ENCODE data around the gene LTC4S.

LTC4S gene

DNA sequence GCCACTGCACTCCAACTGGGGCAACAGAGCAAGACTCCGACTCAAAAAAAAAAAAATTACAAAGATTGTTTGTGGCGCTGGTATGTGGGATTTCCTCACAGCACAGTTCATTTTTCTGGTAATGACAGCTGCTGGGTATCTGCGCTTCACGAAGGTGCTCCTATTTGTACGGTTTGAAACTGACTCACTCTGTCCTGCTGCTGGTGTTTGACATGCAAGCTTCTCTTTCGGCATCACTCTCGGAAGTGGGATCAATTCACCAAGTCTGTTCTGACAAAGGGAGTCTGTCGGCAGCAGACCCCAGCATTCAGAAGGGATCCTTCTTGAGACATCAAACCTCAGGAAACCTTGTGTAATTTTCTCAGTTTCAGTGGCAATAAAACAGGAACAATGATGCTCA, 34.8 kb upstream of the LTC4S start:
- H3K4me3 ChIP-seq (ENCODE audit: low read depth, low read length), result no peak overlapping the region
- TF ChIP-seq, protein P1, sequence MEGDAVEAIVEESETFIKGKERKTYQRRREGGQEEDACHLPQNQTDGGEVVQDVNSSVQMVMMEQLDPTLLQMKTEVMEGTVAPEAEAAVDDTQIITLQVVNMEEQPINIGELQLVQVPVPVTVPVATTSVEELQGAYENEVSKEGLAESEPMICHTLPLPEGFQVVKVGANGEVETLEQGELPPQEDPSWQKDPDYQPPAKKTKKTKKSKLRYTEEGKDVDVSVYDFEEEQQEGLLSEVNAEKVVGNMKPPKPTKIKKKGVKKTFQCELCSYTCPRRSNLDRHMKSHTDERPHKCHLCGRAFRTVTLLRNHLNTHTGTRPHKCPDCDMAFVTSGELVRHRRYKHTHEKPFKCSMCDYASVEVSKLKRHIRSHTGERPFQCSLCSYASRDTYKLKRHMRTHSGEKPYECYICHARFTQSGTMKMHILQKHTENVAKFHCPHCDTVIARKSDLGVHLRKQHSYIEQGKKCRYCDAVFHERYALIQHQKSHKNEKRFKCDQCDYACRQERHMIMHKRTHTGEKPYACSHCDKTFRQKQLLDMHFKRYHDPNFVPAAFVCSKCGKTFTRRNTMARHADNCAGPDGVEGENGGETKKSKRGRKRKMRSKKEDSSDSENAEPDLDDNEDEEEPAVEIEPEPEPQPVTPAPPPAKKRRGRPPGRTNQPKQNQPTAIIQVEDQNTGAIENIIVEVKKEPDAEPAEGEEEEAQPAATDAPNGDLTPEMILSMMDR (conservative IDR thresholded peaks at IDR 0.05; ENCODE audit: low read depth, low read length), result no peak
- no peak for DNase-seq (ENCODE audit: low read depth)

DNA sequence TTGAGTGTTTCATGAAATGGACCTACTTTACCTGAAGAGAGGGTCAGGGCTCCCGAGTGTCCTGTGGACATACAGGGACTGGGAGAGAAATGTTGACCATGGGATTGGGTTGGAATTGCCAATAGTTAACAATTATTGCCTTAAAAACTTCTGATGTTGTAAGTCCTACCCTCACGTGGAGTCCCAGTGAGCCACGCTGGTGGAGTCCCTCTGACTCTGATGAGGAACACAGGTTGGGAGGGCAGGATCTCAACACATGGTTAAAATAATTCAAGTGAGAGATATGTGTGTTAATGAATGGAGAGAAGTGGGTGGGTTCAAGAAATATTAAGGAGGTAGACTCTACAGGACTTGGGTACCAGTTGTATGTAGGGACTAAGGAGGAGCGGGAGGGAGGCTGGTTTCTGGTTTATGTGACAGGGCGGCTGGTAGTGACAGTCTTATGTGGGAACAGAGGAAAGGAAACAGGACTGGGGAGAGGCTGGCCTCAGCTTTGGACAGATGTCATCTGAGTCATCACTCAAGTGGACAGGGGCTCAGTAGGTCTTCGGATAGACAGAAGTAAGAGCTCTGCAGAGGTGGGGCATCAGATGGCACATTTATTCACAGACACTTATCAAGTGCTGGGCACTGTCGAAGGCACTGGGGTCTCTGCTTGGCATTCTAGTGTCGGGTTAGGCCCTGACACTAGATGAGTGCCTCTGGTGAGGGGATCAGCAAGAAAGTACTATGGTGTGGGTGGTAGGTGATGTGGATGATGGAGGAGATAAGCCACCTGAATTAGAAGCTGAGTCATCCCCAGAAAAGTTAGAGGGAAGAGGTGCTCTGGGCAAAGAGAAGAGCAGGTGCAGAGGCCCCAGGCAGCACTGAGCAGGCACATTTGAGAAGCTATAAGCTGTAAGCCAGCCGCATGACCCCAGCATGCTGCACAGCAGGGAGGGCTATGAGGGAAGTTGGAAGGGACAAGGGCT, 33.9 kb upstream of the LTC4S start:
- TF ChIP-seq, protein P1 (conservative IDR thresholded peaks at IDR 0.05; ENCODE audit: low read depth, low read length), result no peak
- no peak for DNase-seq (ENCODE audit: low read depth)
- no peak overlapping the region for H3K4me3 ChIP-seq (ENCODE audit: low read depth, low read length)

DNA sequence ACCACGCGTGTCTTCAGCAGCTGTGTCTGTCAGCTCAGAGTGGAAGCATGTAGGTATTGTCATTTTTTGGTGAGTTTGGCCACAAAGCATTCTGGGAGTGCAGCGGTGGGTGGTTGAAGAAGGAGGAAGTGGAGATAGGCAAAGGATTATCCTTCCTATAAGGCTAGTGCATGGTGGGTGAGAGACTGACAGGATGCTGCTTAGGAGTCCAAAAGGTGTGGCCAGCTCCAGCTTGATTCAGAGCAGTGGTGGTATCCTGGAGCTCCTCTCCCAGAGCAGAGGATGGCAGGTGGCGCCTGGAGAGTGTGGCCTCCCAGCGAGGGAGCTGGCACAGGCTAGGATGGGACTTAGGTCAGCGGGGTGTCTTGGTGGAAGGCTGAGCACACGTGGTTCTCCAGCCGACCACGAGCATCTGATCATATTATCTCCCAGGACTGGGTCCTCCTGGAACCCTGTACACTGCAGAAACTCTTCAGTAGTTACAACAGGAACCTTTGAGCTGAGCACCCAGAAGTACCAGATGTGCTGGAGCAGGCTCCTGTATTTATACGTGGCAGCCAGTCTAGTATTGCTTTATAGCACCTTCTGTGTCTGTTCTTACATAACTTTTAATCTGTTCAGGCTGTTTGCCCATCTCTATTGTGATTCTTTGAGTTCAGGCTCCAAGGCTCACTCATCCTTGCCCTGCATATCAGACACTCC, 31.6 kb upstream of the LTC4S start:
- TF ChIP-seq, protein P1 (conservative IDR thresholded peaks at IDR 0.05; ENCODE audit: low read depth, low read length), result no peak
- no peak overlapping the region for H3K4me3 ChIP-seq (ENCODE audit: low read depth, low read length)
- DNase-seq (ENCODE audit: low read depth), result peak; percentile 40

DNA sequence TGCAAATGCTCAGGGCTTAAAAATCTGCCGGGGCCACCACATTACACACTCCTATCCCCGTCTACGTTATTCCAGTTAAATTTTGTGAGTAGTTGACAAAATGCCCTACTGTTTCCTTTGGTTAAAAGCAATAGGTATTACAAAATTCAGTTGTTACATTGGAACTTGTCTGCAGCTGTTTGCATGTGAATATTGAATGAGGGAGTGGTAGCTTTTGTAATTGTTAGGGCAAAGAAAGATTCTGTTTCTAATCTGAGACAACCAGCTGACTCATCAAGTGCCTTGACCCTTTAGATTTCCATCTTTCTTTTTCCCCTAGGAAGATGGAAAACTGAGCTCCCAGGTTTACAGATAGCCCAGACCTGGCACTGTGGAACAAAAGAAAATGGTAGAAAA, 31.0 kb upstream of the LTC4S start:
- peak; percentile 44 for DNase-seq (ENCODE audit: low read depth)
- TF ChIP-seq, protein P1 (conservative IDR thresholded peaks at IDR 0.05; ENCODE audit: low read depth, low read length), result no peak
- no peak overlapping the region for H3K4me3 ChIP-seq (ENCODE audit: low read depth, low read length)

DNA sequence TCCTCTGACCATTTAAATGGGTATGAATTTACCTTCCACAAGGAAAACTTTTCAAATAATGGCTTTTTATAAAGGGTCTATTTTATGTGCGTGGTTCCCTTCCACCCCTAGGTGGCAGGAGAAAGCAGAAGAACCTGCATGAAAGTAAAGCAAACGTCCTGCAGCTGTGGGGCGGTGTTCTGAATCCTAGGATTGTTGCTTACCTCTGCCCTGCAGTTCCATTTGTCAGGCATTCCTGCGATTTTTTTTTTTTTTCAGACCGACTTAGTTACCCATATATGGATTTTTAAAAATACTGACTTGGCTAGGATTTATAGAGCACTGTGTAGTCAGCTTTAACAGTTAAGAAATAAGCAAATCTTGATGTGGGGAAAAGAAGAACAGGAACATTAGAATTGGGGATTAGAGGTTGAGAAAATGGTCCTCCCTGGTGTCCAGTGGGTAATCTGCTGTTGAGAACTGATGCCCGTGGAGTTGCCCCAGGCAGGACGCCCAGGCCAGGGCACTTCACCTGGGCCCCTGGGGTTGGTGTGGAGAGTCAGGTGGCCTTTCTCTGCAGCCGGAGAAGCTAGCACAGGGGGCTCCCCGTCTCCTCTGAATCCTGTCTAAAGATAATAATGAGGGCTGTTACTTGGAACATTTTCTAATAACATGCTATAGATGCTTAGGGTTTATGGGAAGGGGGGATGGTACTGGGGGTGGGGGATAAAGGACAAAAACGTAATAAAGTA, 30.4 kb upstream of the LTC4S start:
- TF ChIP-seq, protein P1 (conservative IDR thresholded peaks at IDR 0.05; ENCODE audit: low read depth, low read length), result peak; percentile 91
- peak; percentile 88 for DNase-seq (ENCODE audit: low read depth)
- H3K4me3 ChIP-seq (ENCODE audit: low read depth, low read length), result no peak overlapping the region

DNA sequence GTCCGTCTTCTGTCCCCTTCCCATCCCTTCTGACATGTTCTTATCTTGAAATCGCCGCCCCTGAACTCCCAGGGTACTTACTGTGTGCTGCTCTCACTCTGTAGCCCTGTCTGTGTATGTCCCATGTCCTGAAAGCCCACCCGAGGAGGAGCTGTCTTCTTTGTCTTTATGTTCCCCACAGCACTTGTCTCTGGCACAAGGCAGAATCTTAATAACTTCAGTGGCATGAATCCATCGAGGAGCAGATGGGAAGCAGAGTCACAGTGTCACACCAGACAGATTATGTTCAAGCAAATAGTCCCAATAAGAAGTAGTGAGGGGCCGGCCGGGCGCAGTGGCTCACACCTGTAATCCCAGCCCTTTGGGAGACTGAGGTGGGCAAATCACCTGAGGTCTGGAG, 29.7 kb upstream of the LTC4S start:
- no peak overlapping the region for H3K4me3 ChIP-seq (ENCODE audit: low read depth, low read length)
- DNase-seq (ENCODE audit: low read depth), result no peak
- TF ChIP-seq, protein P1 (conservative IDR thresholded peaks at IDR 0.05; ENCODE audit: low read depth, low read length), result no peak
